PC-9 (cell line): Measurements from ENCODE around the gene PTPN11. TPM values are rescaled to one million over a fixed set of nuclear protein-coding genes. Genes with fewer than 3 reads are reported as not detected.
"Not testable (repeated sequence)": the region's sequence is repeated elsewhere in the genome, so short reads cannot be mapped to it uniquely, and the experiment has no call there.

Experiments
- BruUV-seq: library from RNA; stranded (reverse); fragments of 400-500 nt; replicated peaks from 2 replicates; lab custom pipeline; 2021; lab: Mats Ljungman, UMichigan
- CTCF ChIA-PET: fragments of 300-600 bp; sonication (Branson Sonifier 250); formaldehyde crosslinking; loops from one replicate; lab custom pipeline; 2022; ENCODE audit warnings: antibody characterized with exemption; lab: Charles Lee
- POLR2A ChIA-PET: fragments of 300-600 bp; sonication (Branson Sonifier 250); formaldehyde crosslinking; loops from one replicate; lab custom pipeline; 2022; ENCODE audit warnings: antibody characterized with exemption; ENCODE audit not compliant: unreplicated experiment; lab: Charles Lee
- DNase-seq, 2 experiments: peaks; one replicate each; pipeline versions ENCODE4 v3.0.0 to v3.0.0-alpha.2; 2015 to 2022; ENCODE audit warnings: mixed read lengths in 1 of 2
- H2AFZ ChIP-seq: fragments of 200-600 bp; sonication (generic); 2 replicates; pipeline ENCODE4 v1.8.1; 2017; ENCODE audit warnings: antibody characterized with exemption
- H3F3A ChIP-seq: fragments of 200-600 bp; sonication (generic); 2 replicates; pipeline ENCODE4 v1.8.1; 2017; ENCODE audit warnings: antibody characterized with exemption, mild to moderate bottlenecking, low read depth; ENCODE audit not compliant: insufficient read depth
- H3K27ac ChIP-seq: fragments of 200-600 bp; sonication (generic); 2 replicates; pipeline ENCODE4 v1.6.1; 2016; ENCODE audit warnings: mixed run types
- H3K27me3 ChIP-seq: fragments of 200-600 bp; sonication (generic); 2 replicates; pipeline ENCODE4 v1.6.1; 2016; ENCODE audit warnings: low read depth, mixed run types; ENCODE audit not compliant: insufficient read depth
- H3K36me3 ChIP-seq: fragments of 200-600 bp; sonication (generic); 2 replicates; pipeline ENCODE4 v1.6.1; 2016; ENCODE audit warnings: low read depth, mixed run types
- H3K4me1 ChIP-seq: fragments of 200-600 bp; sonication (generic); replicated peaks from 2 replicates; pipeline ENCODE4 v1.6.1; 2016; ENCODE audit warnings: mixed run types; ENCODE audit not compliant: insufficient read depth
- H3K4me2 ChIP-seq: fragments of 200-600 bp; sonication (generic); 2 replicates; pipeline ENCODE4 v1.6.1; 2017; ENCODE audit warnings: mixed run types
- H3K4me3 ChIP-seq: fragments of 200-600 bp; sonication (generic); 2 replicates; pipeline ENCODE4 v1.6.1; 2016; ENCODE audit warnings: mixed run types
- H3K79me2 ChIP-seq: fragments of 200-600 bp; sonication (generic); 2 replicates; pipeline ENCODE4 v1.6.1; 2017; ENCODE audit warnings: low read depth, mixed run types
- H3K9me2 ChIP-seq: fragments of 200-600 bp; sonication (generic); 2 replicates; pipeline ENCODE4 v1.8.1; 2017; ENCODE audit warnings: mild to moderate bottlenecking; ENCODE audit not compliant: insufficient read depth
- H3K9me3 ChIP-seq: fragments of 200-600 bp; sonication (generic); 2 replicates; pipeline ENCODE4 v1.8.1; 2016; ENCODE audit warnings: low read depth; ENCODE audit not compliant: insufficient read depth
- H4K20me1 ChIP-seq: fragments of 200-600 bp; sonication (generic); 2 replicates; pipeline ENCODE4 v1.8.1; 2017; ENCODE audit not compliant: insufficient read depth
- EZH2 ChIP-seq: fragments of 200-600 bp; sonication (generic); IDR thresholded peaks from 2 replicates; pipeline ENCODE4 v1.8.0; 2017; ENCODE audit warnings: antibody characterized with exemption, low read depth
- intact Hi-C: fragments of 100-400 bp; cut with micrococcal nuclease; formaldehyde crosslinking; loops from one replicate; pipeline ENCODE4 v1.10.0; 2022; ENCODE audit not compliant: unreplicated experiment
- total RNA-seq: library from RNA; stranded (reverse); gene quantifications from 2 replicates; pipeline ENCODE4 v1.2.3, GENCODE V29; 2021
- TF ChIP-seq, protein P1 (sequence below): fragments of 200-600 bp; sonication (generic); conservative IDR thresholded peaks from 2 replicates; pipeline ENCODE4 v1.6.1; 2017; ENCODE audit warnings: mixed run types, antibody characterized with exemption, mild to moderate bottlenecking, moderate library complexity

PTPN11 gene
- total RNA-seq, 1 experiment from 2014 or later, result 113 TPM

DNA sequence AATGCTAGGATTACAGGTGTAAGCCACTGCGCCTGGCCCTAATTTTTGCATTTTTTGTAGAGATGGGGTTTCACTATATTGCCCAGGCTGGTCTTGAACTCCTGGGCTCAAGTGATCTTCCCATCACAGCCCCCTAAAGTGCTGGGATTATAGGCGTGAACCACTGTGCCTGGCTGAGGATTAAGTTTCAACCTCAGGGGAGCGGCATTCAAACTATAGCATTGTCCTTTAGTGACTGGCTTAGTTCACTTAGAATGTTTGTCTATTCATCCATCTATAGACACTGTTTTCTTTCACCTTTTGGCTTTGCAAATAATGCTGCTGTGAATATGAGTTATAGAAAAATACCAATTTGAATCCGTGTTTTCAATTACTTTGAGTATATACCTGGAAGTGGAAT is 25.2 kb downstream of the PTPN11 start:
- intact Hi-C loops, result no loop called here
- Histone ChIP-seq H4K20me1 (peaks cover 47% of the 10 kb centered on the region), H3K4me2 (no peak overlapping the region), H3K9me3 (no peaks in the 10 kb centered on the region), H3K4me1 (no peaks in the 10 kb centered on the region), H3K27me3 (no peaks in the 10 kb centered on the region), H3K79me2 (peaks cover 28% of the 10 kb centered on the region), H3F3A (peaks cover 10% of the 10 kb centered on the region; the same call in 1 of the 2 replicates), H2AFZ (no peak overlapping the region), H3K27ac (no peak overlapping the region), H3K4me3 (no peak overlapping the region), H3K9me2 (no peaks in the 10 kb centered on the region), H3K36me3 (0 out of 2 replicates have a peak, but pooled peaks cover 3% of the 10 kb centered on the region)
- ChIA-PET CTCF (no interaction called here), POLR2A (no interaction called here)
- TF ChIP-seq, protein P1, sequence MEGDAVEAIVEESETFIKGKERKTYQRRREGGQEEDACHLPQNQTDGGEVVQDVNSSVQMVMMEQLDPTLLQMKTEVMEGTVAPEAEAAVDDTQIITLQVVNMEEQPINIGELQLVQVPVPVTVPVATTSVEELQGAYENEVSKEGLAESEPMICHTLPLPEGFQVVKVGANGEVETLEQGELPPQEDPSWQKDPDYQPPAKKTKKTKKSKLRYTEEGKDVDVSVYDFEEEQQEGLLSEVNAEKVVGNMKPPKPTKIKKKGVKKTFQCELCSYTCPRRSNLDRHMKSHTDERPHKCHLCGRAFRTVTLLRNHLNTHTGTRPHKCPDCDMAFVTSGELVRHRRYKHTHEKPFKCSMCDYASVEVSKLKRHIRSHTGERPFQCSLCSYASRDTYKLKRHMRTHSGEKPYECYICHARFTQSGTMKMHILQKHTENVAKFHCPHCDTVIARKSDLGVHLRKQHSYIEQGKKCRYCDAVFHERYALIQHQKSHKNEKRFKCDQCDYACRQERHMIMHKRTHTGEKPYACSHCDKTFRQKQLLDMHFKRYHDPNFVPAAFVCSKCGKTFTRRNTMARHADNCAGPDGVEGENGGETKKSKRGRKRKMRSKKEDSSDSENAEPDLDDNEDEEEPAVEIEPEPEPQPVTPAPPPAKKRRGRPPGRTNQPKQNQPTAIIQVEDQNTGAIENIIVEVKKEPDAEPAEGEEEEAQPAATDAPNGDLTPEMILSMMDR, result no peak
- TF ChIP-seq EZH2, result no peak
- no peak for DNase-seq
- no TSS peak for BruUV-seq

DNA sequence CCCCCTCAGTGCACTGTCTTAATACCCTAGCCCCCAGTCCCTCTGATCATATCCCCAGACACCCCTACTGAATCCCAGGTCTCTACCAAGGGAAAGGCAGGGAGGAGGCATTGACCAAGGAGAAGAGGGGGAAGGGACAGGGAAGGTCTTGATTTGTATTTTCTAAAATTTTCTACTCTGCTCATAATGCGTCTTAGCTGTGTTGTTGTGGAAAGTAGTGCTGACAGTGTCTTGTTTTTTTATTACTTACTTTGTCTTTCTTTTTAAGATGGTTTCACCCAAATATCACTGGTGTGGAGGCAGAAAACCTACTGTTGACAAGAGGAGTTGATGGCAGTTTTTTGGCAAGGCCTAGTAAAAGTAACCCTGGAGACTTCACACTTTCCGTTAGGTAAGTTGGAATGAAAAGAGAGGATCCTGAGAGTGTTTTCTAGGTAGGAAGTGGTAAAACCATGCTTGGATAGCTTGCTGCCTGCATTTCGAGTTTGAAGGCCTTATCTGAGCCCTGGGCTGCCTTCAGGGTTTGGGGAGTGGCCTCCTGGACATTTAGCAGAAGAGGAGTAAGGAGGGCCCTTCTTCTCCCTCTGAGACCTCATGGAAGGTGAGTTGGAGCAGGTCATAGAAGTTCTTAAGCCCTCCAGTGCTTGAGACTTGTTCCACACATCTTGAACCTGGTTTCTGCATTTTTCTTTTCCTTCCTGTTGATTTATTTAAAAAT is 27.4 kb downstream of the PTPN11 start:
- TF ChIP-seq EZH2, result no peak
- TF ChIP-seq, protein P1, result no peak
- ChIA-PET CTCF (no interaction called here), POLR2A (no interaction called here)
- Histone ChIP-seq H3K79me2 (peaks cover 13% of the 10 kb centered on the region; the same call in 1 of the 2 replicates), H3K9me3 (no peaks in the 10 kb centered on the region), H4K20me1 (peaks cover 33% of the 10 kb centered on the region), H3K36me3 (0 out of 2 replicates have a peak, but pooled peaks cover 9% of the 10 kb centered on the region), H3K4me2 (no peak overlapping the region), H3K4me3 (no peak overlapping the region), H3K27me3 (no peaks in the 10 kb centered on the region), H2AFZ (no peak overlapping the region), H3F3A (peaks cover 11% of the 10 kb centered on the region; the same call in 1 of the 2 replicates), H3K9me2 (no peaks in the 10 kb centered on the region), H3K4me1 (no peaks in the 10 kb centered on the region), H3K27ac (no peak overlapping the region)
- no peak for DNase-seq
- no TSS peak for BruUV-seq
- intact Hi-C loops, result no loop called here

DNA sequence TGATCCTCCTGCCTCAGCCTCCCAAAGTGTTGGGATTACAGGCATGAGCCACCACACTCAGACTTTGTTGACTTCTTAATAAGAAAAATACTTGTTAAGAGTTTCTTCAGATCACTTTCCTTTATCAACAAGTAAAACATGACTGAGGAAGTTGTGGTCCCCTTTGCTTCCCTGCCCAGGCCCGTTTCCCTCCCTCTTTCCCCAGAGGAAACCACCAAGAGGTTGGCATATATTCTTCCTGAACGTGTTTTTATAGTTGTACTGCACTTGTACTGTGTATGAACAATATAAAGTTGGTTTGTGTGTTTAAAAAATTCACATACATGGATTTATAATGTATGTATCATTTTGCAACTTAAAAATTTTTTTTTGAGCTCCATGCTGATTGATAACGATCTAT is 28.4 kb downstream of the PTPN11 start:
- peaks cover 25% of the 10 kb centered on the region for H4K20me1 ChIP-seq
- POLR2A ChIA-PET, result no interaction called here
- TF ChIP-seq, protein P1, result no peak
- TF ChIP-seq EZH2, result no peak
- intact Hi-C loops, result no loop called here
- BruUV-seq, result no TSS peak
- peaks cover 9% of the 10 kb centered on the region; the same call in 1 of the 2 replicates for H3K36me3 ChIP-seq
- peaks cover 5% of the 10 kb centered on the region; the same call in 1 of the 2 replicates for H3F3A ChIP-seq
- no peaks in the 10 kb centered on the region for H3K9me3 ChIP-seq
- no peak overlapping the region for H3K4me3 ChIP-seq
- H3K27me3 ChIP-seq, result no peaks in the 10 kb centered on the region
- no peak for DNase-seq
- no peak overlapping the region for H2AFZ ChIP-seq
- CTCF ChIA-PET, result no interaction called here
- H3K4me1 ChIP-seq, result no peaks in the 10 kb centered on the region
- H3K79me2 ChIP-seq, result peaks cover 9% of the 10 kb centered on the region; the same call in 1 of the 2 replicates
- H3K9me2 ChIP-seq, result no peaks in the 10 kb centered on the region
- H3K4me2 ChIP-seq, result no peak overlapping the region
- H3K27ac ChIP-seq, result no peak overlapping the region

DNA sequence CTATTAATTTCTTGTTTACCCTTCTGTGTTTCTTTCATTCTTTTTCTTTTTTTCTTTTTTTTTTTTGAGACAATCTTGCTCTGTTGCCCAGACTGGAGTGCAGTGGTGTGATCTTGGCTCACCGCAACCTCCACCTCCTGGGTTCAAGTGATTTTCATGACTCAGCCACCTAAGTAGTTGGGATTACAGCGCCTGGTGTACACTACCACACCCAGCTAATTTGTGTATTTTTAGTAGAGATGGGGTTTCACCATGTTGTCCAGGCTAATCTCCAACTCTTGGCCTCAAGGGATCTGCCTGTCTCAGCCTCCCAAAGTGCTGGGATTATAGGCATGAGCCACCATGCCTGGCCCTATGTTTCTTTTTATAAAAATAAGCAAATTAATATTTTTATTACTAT is 29.4 kb downstream of the PTPN11 start:
- H3K4me3 ChIP-seq, H3K36me3 ChIP-seq, H3K9me2 ChIP-seq, H3K9me3 ChIP-seq, H3K27ac ChIP-seq, CTCF ChIA-PET, H3K79me2 ChIP-seq, POLR2A ChIA-PET, DNase-seq, H3K27me3 ChIP-seq, H3K4me2 ChIP-seq, H3K4me1 ChIP-seq, H3F3A ChIP-seq, intact Hi-C loops, H2AFZ ChIP-seq, BruUV-seq: not testable (repeated sequence)
- peaks cover 24% of the 10 kb centered on the region for H4K20me1 ChIP-seq
